K562 (cell line): Measurements from ENCODE around the gene LBX1.

Experiments used
- CHD2 ChIP-seq: IDR thresholded peaks from 2 replicates; pipeline ENCODE4 v1.6.1; 2011; ENCODE audit warnings: low read depth, low read length
- EP300 ChIP-seq: IDR thresholded peaks from 2 replicates; pipeline ENCODE4 v1.6.1; 2012; ENCODE audit warnings: low read length, improper control_type of control experiment
- FOXJ3 ChIP-seq: sonication (generic); formaldehyde crosslinking; IDR thresholded peaks from 2 replicates; pipeline ENCODE4 v1.4.0; 2020; ENCODE audit warnings: mild to moderate bottlenecking, missing genetic modification reagents
- KLF1 ChIP-seq: fragments of 450-650 bp; IDR thresholded peaks from 2 replicates; pipeline ENCODE4 v1.6.1; 2016; ENCODE audit warnings: missing genetic modification characterization, missing compliant biosample characterization
- MED1 ChIP-seq: sonication (generic); formaldehyde crosslinking; IDR thresholded peaks from 2 replicates; pipeline ENCODE4 v1.8.1; 2023; ENCODE audit warnings: missing genetic modification reagents, borderline replicate concordance
- ZBTB7A ChIP-seq: IDR thresholded peaks from 2 replicates; pipeline ENCODE4 v1.6.1; 2011; ENCODE audit warnings: low read depth, mild to moderate bottlenecking, low read length, moderate library complexity, borderline replicate concordance; ENCODE audit not compliant: control insufficient read depth
- ZNF212 ChIP-seq: fragments of 450-650 bp; formaldehyde crosslinking; IDR thresholded peaks from 2 replicates; pipeline ENCODE4 v1.4.0; 2020; ENCODE audit warnings: mild to moderate bottlenecking
- ZNF274 ChIP-seq: IDR thresholded peaks from 2 replicates; pipeline ENCODE4 v1.6.1; 2011; ENCODE audit warnings: low read depth, mild to moderate bottlenecking, low read length, moderate library complexity, borderline replicate concordance
- TF ChIP-seq, protein P1 (sequence below), 3 experiments: IDR thresholded peaks in 2 of 3; conservative IDR thresholded peaks in 1 of 3; 2 replicates each; pipeline ENCODE4 v1.5.1; 2011 to 2012; ENCODE audit warnings: low read length in 3 of 3, mild to moderate bottlenecking in 3 of 3, control low read depth in 2 of 3, improper control_type of control experiment in 1 of 3, inconsistent platforms in 1 of 3, low read depth in 1 of 3, mixed read lengths in 1 of 3, moderate library complexity in 1 of 3; ENCODE audit not compliant: insufficient read depth in 2 of 3
- TF ChIP-seq, protein P2 (sequence below): sonication (generic); formaldehyde crosslinking; IDR thresholded peaks from 2 replicates; pipeline ENCODE4 v1.8.1; 2023; ENCODE audit warnings: mild to moderate bottlenecking, missing genetic modification reagents

DNA sequence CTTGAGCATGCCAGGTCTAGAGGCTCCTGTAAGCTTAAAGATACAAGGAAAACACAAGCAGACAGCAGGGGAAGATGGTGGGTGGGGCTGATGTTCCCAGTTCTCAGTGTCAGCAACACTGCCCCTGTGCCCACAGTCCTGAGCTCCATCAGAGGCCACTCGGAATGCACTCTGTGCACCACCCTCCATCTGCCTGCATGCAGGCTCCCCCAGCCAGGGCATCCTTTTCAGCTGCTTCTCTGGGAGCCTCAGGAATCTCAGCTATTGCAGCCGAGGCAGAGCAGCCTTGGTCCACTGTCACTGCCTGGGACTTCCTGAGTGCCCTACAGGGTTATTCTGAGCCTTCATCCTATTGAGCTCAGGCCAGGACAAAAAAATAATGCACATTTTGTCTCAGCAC lies 22.2 kb downstream of the LBX1 start:
- no peak for TF ChIP-seq ZBTB7A
- TF ChIP-seq ZNF274: no peak
- TF ChIP-seq MED1 (CRISPR knock-in tag): no peak
- TF ChIP-seq, protein P1, sequence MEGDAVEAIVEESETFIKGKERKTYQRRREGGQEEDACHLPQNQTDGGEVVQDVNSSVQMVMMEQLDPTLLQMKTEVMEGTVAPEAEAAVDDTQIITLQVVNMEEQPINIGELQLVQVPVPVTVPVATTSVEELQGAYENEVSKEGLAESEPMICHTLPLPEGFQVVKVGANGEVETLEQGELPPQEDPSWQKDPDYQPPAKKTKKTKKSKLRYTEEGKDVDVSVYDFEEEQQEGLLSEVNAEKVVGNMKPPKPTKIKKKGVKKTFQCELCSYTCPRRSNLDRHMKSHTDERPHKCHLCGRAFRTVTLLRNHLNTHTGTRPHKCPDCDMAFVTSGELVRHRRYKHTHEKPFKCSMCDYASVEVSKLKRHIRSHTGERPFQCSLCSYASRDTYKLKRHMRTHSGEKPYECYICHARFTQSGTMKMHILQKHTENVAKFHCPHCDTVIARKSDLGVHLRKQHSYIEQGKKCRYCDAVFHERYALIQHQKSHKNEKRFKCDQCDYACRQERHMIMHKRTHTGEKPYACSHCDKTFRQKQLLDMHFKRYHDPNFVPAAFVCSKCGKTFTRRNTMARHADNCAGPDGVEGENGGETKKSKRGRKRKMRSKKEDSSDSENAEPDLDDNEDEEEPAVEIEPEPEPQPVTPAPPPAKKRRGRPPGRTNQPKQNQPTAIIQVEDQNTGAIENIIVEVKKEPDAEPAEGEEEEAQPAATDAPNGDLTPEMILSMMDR (IDR thresholded peaks at IDR 0.05 in 2 of 3, conservative IDR thresholded peaks at IDR 0.05 in 1 of 3; ENCODE audit: insufficient read depth in 2 of 3, low read depth in 1 of 3, low read length in 3 of 3): no peak
- TF ChIP-seq, protein P2, sequence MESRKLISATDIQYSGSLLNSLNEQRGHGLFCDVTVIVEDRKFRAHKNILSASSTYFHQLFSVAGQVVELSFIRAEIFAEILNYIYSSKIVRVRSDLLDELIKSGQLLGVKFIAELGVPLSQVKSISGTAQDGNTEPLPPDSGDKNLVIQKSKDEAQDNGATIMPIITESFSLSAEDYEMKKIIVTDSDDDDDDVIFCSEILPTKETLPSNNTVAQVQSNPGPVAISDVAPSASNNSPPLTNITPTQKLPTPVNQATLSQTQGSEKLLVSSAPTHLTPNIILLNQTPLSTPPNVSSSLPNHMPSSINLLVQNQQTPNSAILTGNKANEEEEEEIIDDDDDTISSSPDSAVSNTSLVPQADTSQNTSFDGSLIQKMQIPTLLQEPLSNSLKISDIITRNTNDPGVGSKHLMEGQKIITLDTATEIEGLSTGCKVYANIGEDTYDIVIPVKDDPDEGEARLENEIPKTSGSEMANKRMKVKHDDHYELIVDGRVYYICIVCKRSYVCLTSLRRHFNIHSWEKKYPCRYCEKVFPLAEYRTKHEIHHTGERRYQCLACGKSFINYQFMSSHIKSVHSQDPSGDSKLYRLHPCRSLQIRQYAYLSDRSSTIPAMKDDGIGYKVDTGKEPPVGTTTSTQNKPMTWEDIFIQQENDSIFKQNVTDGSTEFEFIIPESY (CRISPR knock-in tag): no peak
- TF ChIP-seq KLF1 (tag): no peak
- TF ChIP-seq CHD2: no peak
- TF ChIP-seq ZNF212 (CRISPR knock-in tag): no peak
- no peak for TF ChIP-seq EP300
- no peak for TF ChIP-seq FOXJ3 (CRISPR knock-in tag)
